Measurements from ENCODE around the gene PPP1R11.

DNA sequence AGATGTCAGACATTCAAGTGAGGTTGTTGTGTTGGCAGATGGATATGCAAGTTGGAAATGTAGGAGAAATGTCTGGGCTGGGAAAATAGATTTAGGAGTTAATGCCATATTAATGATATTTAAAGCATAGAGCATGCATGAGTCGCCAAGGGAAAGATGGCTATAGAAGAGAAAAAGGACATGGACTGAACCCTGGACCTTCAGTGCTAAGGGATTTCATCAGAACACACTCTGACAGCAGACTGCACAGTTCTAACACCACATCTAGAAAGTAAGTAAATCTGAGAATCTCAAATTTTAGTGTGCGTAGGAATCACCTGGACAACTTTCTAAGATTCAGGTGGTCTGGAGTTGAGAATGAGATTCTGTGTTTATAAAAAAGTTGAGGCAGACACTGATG is 23.3 kb upstream of the PPP1R11 start:
- TF ChIP-seq, protein P1, sequence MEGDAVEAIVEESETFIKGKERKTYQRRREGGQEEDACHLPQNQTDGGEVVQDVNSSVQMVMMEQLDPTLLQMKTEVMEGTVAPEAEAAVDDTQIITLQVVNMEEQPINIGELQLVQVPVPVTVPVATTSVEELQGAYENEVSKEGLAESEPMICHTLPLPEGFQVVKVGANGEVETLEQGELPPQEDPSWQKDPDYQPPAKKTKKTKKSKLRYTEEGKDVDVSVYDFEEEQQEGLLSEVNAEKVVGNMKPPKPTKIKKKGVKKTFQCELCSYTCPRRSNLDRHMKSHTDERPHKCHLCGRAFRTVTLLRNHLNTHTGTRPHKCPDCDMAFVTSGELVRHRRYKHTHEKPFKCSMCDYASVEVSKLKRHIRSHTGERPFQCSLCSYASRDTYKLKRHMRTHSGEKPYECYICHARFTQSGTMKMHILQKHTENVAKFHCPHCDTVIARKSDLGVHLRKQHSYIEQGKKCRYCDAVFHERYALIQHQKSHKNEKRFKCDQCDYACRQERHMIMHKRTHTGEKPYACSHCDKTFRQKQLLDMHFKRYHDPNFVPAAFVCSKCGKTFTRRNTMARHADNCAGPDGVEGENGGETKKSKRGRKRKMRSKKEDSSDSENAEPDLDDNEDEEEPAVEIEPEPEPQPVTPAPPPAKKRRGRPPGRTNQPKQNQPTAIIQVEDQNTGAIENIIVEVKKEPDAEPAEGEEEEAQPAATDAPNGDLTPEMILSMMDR (conservative IDR thresholded peaks at IDR 0.05; ENCODE audit: low read length), result no peak
- TF ChIP-seq EZH2phosphoT487 (IDR thresholded peaks at IDR 0.05; ENCODE audit: borderline replicate concordance), result no peak
